Activated B cell treated with CpG ODN at 0.5 μM for 24 hours (primary cell): ENCODE results near the gene FAM53A. TPM values are rescaled to one million over a fixed set of nuclear protein-coding genes. Genes with fewer than 3 reads are reported as not detected.

Experiments used
- ATAC-seq: fragments of 200-7000 bp; cut with Tn5 transposase; one replicate; pipeline ENCODE4 v1.10.0; 2021; ENCODE audit warnings: low read depth, mild to moderate bottlenecking, moderate library complexity
- CTCF ChIA-PET: fragments of 350-600 bp; sonication (Branson Sonifier 250); formaldehyde crosslinking; loops from one replicate; lab custom pipeline; 2021; ENCODE audit warnings: antibody characterized with exemption; lab: Charles Lee
- POLR2A ChIA-PET: fragments of 350-600 bp; sonication (Branson Sonifier 250); formaldehyde crosslinking; loops from one replicate; lab custom pipeline; 2021; ENCODE audit warnings: antibody characterized with exemption; lab: Charles Lee
- DNase-seq: peaks from one replicate; pipeline ENCODE4 v3.0.0; 2022
- H3K27ac Mint-ChIP-seq: one replicate; pipeline ENCODE4 v1.8.0; 2020; ENCODE audit warnings: mixed read lengths
- H3K27me3 Mint-ChIP-seq: one replicate; pipeline ENCODE4 v1.8.0; 2021; ENCODE audit warnings: mixed read lengths
- H3K36me3 Mint-ChIP-seq: one replicate; pipeline ENCODE4 v1.8.0; 2021; ENCODE audit warnings: low read depth, mixed read lengths
- H3K4me1 Mint-ChIP-seq: one replicate; pipeline ENCODE4 v1.8.0; 2021; ENCODE audit warnings: mixed read lengths
- H3K4me3 Mint-ChIP-seq: one replicate; pipeline ENCODE4 v1.8.0; 2020; ENCODE audit warnings: mild to moderate bottlenecking, mixed read lengths
- H3K9me3 Mint-ChIP-seq: one replicate; pipeline ENCODE4 v1.8.0; 2020; ENCODE audit warnings: mixed read lengths
- CTCF ChIP-seq: fragments of 200-600 bp; IDR thresholded peaks from one replicate; pipeline ENCODE4 v1.8.0; 2022; ENCODE audit warnings: antibody characterized with exemption, mild to moderate bottlenecking
- intact Hi-C: fragments of 100-400 bp; cut with micrococcal nuclease; formaldehyde crosslinking; loops from one replicate; pipeline ENCODE4 v1.15.1; 2024
- total RNA-seq: library from RNA; stranded (reverse); gene quantifications from 2 replicates; pipeline ENCODE4 v1.2.3, GENCODE V29; 2022

FAM53A gene
- total RNA-seq, 1 donor from 2014 or later = 1.2 TPM

- CTCF ChIA-PET = no interaction called here
- Mint-ChIP-seq H3K27me3 (peaks cover under 1% of the 10 kb centered on the region), H3K4me1 (no peaks in the 10 kb centered on the region), H3K27ac (no peak overlapping the region), H3K4me3 (no peak overlapping the region), H3K36me3 (no peaks in the 10 kb centered on the region), H3K9me3 (peaks cover 1% of the 10 kb centered on the region)
- ATAC-seq (no peak), DNase-seq (no peak)
- intact Hi-C loops = loop anchor here (10.0 kb wide), 1 partner anchor 1381 kb away; no protein-coding TSS in a partner anchor
- TF ChIP-seq CTCF = no peak
- POLR2A ChIA-PET = no interaction called here
Observed at GRCh38 chr4:1625600-1626138, 58.4 kb downstream of the FAM53A start.

- peaks cover 1% of the 10 kb centered on the region for H3K27me3 Mint-ChIP-seq
- H3K4me1 Mint-ChIP-seq = no peaks in the 10 kb centered on the region
- H3K36me3 Mint-ChIP-seq = no peaks in the 10 kb centered on the region
- ATAC-seq (no peak), DNase-seq (no peak)
- no peak overlapping the region for H3K4me3 Mint-ChIP-seq
- ChIA-PET CTCF (no interaction called here), POLR2A (no interaction called here)
- H3K27ac Mint-ChIP-seq = no peak overlapping the region
- intact Hi-C loops = loop anchor here (10.0 kb wide), 1 partner anchor 1380 kb away; no protein-coding TSS in a partner anchor
- no peak for TF ChIP-seq CTCF
- peaks cover 6% of the 10 kb centered on the region for H3K9me3 Mint-ChIP-seq
Observed at GRCh38 chr4:1624519-1624910, 59.6 kb downstream of the FAM53A start.

- intact Hi-C loops = loop anchor here (10.0 kb wide), 1 partner anchor 1379 kb away; no protein-coding TSS in a partner anchor
- POLR2A ChIA-PET = no interaction called here
- ATAC-seq = no peak
Observed at GRCh38 chr4:1623821-1624518, 60.1 kb downstream of the FAM53A start.

GRCh38 chr4:1623400-1623799 is 60.7 kb downstream of the FAM53A start:
- no peak for DNase-seq
- no peak for ATAC-seq
- POLR2A ChIA-PET = no interaction called here
- Mint-ChIP-seq H3K4me3 (no peak overlapping the region), H3K27me3 (peaks cover 1% of the 10 kb centered on the region), H3K27ac (no peak overlapping the region), H3K9me3 (peaks cover 6% of the 10 kb centered on the region), H3K36me3 (no peaks in the 10 kb centered on the region), H3K4me1 (no peaks in the 10 kb centered on the region)
- CTCF ChIA-PET = no interaction called here
- intact Hi-C loops = loop anchor here (10.0 kb wide), 1 partner anchor 1379 kb away; no protein-coding TSS in a partner anchor
- no peak for TF ChIP-seq CTCF

More at GRCh38 chr4:1623821-1624518, 60.1 kb downstream of the FAM53A start:
- Mint-ChIP-seq H3K4me1 (no peaks in the 10 kb centered on the region), H3K9me3 (peaks cover 6% of the 10 kb centered on the region), H3K4me3 (no peak overlapping the region), H3K27me3 (peaks cover 1% of the 10 kb centered on the region), H3K36me3 (no peaks in the 10 kb centered on the region), H3K27ac (no peak overlapping the region)
- no peak for DNase-seq
- no peak for TF ChIP-seq CTCF
- CTCF ChIA-PET = no interaction called here

- ChIA-PET CTCF (no interaction called here), POLR2A (no interaction called here)
- Mint-ChIP-seq H3K9me3 (peaks cover 7% of the 10 kb centered on the region), H3K27me3 (peaks cover 1% of the 10 kb centered on the region), H3K4me3 (no peak overlapping the region), H3K27ac (no peak overlapping the region), H3K4me1 (no peaks in the 10 kb centered on the region), H3K36me3 (no peaks in the 10 kb centered on the region)
- DNase-seq = no peak
- ATAC-seq = no peak
- TF ChIP-seq CTCF = no peak
- intact Hi-C loops = loop anchor here (10.0 kb wide), 1 partner anchor 1378 kb away; no protein-coding TSS in a partner anchor
Observed at GRCh38 chr4:1622956-1623355, 61.2 kb downstream of the FAM53A start.
